HUES6 (cell line): Measurements from ENCODE around the gene BEST1.
"Not testable (repeated sequence)": the region's sequence is repeated elsewhere in the genome, so short reads cannot be mapped to it uniquely, and the experiment has no call there.

ENCODE experiments used
- H3K27ac ChIP-seq: 2 replicates; pipeline ENCODE4 v1.7.0; 2013; ENCODE audit warnings: low read depth, mild to moderate bottlenecking, low read length, inconsistent platforms
- H3K27me3 ChIP-seq: 2 replicates; pipeline ENCODE4 v1.6.1; 2013; ENCODE audit warnings: low read length; ENCODE audit not compliant: control insufficient read depth, insufficient read depth
- H3K36me3 ChIP-seq: 2 replicates; pipeline ENCODE4 v1.6.1; 2013; ENCODE audit warnings: low read length; ENCODE audit not compliant: control insufficient read depth, insufficient read depth
- H3K4me1 ChIP-seq: 2 replicates; pipeline ENCODE4 v1.6.1; 2013; ENCODE audit warnings: low read length; ENCODE audit not compliant: control insufficient read depth, insufficient read depth
- H3K4me3 ChIP-seq: 2 replicates; pipeline ENCODE4 v1.5.1; 2013; ENCODE audit warnings: low read depth, low read length
- H3K9ac ChIP-seq: one replicate; pipeline ENCODE4 v1.6.1; 2013; ENCODE audit warnings: mild to moderate bottlenecking, low read length
- H3K9me3 ChIP-seq: 2 replicates; pipeline ENCODE4 v1.6.1; 2013; ENCODE audit warnings: low read depth, low read length; ENCODE audit not compliant: control insufficient read depth, insufficient read depth

Gene BEST1

DNA sequence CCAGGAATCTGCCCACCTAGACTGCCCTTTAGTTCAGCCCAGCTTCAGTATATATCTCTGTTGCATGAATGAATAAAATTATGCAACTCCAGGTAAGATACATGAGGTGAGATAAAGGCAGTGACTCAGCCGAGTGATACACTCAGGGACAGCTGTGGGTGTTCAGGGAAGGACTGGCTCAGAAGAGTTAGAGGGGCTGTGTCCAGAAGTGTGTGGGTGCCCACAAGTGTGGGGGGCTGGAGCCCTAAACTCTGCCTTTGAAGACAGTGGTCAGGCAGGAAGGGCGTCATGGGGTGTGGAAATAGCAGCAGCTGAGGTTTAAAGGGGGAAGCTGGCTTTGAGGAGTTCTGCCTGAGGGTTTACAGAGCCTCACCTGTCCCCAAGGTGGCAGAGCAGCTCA is 9.0 kb downstream of the BEST1 start:
- 0 out of 2 replicates have a peak, but pooled peaks cover 9% of the 10 kb centered on the region for H3K4me1 ChIP-seq

DNA sequence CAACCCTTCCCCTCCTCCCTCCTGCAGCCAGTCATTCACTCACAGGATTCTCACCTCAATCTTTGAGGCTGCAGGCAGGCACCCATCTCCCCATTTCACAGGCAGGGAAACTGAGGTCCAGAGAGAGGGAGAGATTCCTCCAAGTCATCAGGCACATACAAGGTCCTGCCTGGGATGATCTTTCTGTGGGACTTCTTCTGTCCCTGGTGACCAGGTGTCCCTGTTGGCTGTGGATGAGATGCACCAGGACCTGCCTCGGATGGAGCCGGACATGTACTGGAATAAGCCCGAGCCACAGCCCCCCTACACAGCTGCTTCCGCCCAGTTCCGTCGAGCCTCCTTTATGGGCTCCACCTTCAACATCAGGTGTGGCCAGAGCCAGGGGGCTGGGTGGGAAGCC is 9.5 kb downstream of the BEST1 start:
- no peak overlapping the region for H3K27ac ChIP-seq
- H3K9ac ChIP-seq: no peak overlapping the region
- no peak overlapping the region for H3K4me3 ChIP-seq
- H3K4me1 ChIP-seq: 0 out of 2 replicates have a peak, but pooled peaks cover 6% of the 10 kb centered on the region
- peaks cover 20% of the 10 kb centered on the region for H3K27me3 ChIP-seq
- H3K9me3 ChIP-seq: no peaks in the 10 kb centered on the region
- H3K36me3 ChIP-seq: peaks cover 16% of the 10 kb centered on the region

More for the DNA sequence above, 9.0 kb downstream of the BEST1 start:
- H3K9ac ChIP-seq: no peak overlapping the region
- H3K36me3 ChIP-seq: peaks cover 10% of the 10 kb centered on the region
- H3K27ac ChIP-seq: no peak overlapping the region
- peaks cover 26% of the 10 kb centered on the region for H3K27me3 ChIP-seq
- H3K4me3 ChIP-seq: no peak overlapping the region
- H3K9me3 ChIP-seq: no peaks in the 10 kb centered on the region

DNA sequence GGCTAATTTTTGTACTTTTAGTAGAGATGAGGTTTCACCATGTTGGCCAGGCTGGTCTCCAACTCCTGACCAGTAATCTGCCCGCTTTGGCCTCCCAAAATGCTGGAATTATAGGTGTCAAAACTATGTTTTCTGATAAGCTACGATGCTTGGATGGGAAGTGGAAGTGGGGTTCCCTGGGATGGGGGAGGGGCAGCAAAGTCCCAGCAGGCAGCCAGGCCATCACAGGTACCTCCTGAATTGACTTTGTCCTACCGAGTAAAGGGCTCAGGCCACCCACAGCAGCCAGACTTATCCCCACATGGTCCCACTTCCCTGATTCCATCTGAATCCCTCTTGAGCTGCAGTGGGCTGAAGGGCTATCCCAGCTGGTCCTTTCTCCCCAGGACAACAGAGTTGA is 10.4 kb downstream of the BEST1 start:
- H3K27ac ChIP-seq: no peak overlapping the region
- H3K9me3 ChIP-seq: no peaks in the 10 kb centered on the region
- H3K9ac ChIP-seq: no peak overlapping the region
- no peak overlapping the region for H3K4me3 ChIP-seq
- peaks cover 13% of the 10 kb centered on the region for H3K27me3 ChIP-seq
- peaks cover 24% of the 10 kb centered on the region for H3K36me3 ChIP-seq
- 0 out of 2 replicates have a peak, but pooled peaks cover 3% of the 10 kb centered on the region for H3K4me1 ChIP-seq

DNA sequence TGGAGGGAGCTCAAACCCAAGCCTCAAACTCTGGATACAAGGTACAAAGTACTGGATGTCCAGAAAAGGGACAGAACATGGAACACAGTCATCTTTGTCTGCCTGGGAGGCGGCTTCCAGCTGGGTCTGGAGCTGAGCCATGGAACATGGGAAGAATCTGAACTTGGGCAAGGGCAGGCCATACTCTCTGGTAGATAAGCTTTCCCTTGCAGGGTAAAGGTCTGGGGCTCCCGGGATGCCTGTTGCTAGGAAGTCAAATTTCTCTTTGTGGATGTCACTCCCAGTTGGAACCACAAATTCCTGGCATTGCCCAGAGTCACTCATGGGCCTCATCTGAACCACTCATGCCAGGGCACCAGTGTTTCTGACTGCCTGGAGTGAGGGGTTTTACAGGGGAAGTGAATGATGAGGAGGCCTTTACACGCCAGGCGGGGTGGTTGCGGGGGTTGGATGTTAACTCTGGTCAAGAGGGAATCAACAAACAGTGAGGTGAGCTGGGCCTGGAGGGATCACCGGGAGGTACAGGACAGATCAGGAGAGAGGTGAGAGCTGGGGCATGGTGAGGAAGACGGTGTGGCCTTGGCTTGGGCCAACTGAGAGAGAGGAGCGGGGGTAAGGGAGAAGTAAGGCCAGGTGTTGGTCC is 11.5 kb downstream of the BEST1 start:
- Histone ChIP-seq H3K9me3 (no peaks in the 10 kb centered on the region), H3K27ac (no peak overlapping the region)

DNA sequence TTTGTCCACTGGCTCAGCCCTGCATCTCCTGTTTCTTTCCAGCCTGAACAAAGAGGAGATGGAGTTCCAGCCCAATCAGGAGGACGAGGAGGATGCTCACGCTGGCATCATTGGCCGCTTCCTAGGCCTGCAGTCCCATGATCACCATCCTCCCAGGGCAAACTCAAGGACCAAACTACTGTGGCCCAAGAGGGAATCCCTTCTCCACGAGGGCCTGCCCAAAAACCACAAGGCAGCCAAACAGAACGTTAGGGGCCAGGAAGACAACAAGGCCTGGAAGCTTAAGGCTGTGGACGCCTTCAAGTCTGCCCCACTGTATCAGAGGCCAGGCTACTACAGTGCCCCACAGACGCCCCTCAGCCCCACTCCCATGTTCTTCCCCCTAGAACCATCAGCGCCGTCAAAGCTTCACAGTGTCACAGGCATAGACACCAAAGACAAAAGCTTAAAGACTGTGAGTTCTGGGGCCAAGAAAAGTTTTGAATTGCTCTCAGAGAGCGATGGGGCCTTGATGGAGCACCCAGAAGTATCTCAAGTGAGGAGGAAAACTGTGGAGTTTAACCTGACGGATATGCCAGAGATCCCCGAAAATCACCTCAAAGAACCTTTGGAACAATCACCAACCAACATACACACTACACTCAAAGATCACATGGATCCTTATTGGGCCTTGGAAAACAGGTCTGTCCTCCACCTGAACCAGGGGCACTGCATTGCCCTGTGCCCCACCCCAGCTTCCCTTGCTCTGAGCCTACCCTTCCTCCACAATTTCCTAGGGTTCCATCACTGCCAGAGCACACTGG is 12.3 kb downstream of the BEST1 start:
- no peaks in the 10 kb centered on the region for H3K27me3 ChIP-seq
- H3K9me3 ChIP-seq: no peaks in the 10 kb centered on the region
- H3K4me1 ChIP-seq: no peaks in the 10 kb centered on the region
- no peak overlapping the region for H3K27ac ChIP-seq
- peaks cover 37% of the 10 kb centered on the region for H3K36me3 ChIP-seq
- no peak overlapping the region for H3K4me3 ChIP-seq
- H3K9ac ChIP-seq: no peak overlapping the region

More for the DNA sequence above, 11.5 kb downstream of the BEST1 start:
- Histone ChIP-seq H3K4me1 (no peaks in the 10 kb centered on the region), H3K36me3 (peaks cover 34% of the 10 kb centered on the region), H3K27me3 (peaks cover 2% of the 10 kb centered on the region), H3K4me3 (no peak overlapping the region), H3K9ac (no peak overlapping the region)

DNA sequence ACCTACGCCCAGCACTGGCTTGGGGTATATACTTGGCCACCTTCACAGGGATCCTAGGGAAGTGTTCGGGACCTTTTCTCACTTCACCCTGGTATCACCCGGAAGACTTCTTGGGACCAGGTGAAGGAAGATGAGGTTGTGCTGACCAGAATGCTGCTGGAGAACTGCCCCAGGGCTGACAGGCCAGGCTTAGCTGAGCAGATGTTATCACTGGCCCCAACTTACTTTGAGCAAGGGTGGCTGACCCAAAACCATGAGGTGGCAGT is 12.8 kb downstream of the BEST1 start:
- Histone ChIP-seq H3K9me3 (no peaks in the 10 kb centered on the region), H3K4me3 (no peak overlapping the region), H3K4me1 (no peaks in the 10 kb centered on the region), H3K9ac (no peak overlapping the region), H3K36me3 (peaks cover 37% of the 10 kb centered on the region), H3K27ac (no peak overlapping the region), H3K27me3 (no peaks in the 10 kb centered on the region)

DNA sequence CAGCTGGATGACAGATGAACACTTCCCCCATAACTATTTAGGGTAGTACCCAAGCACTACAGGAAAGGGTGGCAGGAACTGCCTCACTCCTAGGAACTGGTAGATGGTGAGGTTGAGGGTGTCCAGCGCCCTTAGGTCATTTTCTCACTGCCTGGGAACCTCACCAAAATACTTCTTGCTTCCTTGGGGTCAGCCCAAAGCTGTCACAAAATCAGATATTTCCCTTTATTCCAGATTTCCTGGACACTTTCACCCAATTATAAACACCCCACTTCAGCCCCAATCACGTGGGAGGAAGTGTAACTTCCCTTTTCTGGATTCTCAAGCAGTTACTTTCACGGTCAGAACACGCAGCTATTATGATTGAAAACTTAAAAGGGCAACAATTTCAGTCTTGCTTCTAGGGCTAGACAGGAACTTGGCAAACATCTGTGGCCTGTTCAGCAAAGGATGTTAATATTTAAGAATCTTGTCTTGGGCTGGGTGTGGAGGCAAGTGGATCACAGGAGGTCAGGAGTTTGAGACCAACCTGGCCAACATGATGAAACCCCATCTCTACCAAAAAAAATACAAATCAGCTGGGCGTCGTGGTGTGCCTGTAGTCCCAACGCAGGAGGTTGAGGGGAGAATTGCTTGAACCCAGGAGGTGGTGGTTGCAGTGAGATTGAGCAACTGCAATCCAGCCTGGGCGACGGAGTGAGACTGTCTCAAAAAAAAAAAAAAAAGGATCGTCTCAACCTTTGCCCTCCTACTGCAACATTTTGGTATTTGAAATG is 13.3 kb downstream of the BEST1 start:
- H3K36me3 ChIP-seq: peaks cover 37% of the 10 kb centered on the region
- no peak overlapping the region for H3K9ac ChIP-seq
- no peaks in the 10 kb centered on the region for H3K9me3 ChIP-seq
- H3K27me3 ChIP-seq: no peaks in the 10 kb centered on the region
- no peak overlapping the region for H3K4me3 ChIP-seq
- no peak overlapping the region for H3K27ac ChIP-seq
- peaks cover 5% of the 10 kb centered on the region for H3K4me1 ChIP-seq

DNA sequence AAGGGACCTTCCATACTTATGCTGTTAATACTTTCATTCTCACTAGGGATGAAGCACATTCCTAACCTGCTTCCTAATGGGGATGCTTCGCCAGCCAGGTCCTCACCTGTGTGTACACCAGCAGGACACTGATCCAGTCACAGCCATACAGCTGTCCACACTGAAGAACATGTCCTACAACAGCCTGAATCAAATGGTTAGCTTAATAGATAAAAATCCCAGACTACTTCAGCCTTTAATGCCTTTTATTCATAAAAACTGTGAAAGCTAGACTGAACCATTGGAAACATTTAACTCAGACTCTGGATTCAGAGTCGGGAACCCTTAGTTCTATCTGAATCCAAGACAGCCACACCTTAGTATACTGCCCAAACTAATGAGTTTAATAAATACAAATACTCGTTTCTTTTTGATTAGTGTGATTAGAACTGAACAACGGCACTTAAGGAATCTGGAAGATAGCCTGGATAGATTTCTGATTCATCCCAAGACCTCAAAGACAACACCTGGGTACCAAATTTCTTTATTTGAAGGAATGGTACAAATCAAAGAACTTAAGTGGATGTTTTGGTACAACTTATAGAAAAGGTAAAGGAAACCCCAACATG is 14.0 kb downstream of the BEST1 start:
- Histone ChIP-seq H3K4me1 (peaks cover 11% of the 10 kb centered on the region), H3K27me3 (no peaks in the 10 kb centered on the region), H3K27ac (no peak overlapping the region), H3K36me3 (peaks cover 37% of the 10 kb centered on the region), H3K9ac (no peak overlapping the region), H3K4me3 (no peak overlapping the region), H3K9me3 (no peaks in the 10 kb centered on the region)

DNA sequence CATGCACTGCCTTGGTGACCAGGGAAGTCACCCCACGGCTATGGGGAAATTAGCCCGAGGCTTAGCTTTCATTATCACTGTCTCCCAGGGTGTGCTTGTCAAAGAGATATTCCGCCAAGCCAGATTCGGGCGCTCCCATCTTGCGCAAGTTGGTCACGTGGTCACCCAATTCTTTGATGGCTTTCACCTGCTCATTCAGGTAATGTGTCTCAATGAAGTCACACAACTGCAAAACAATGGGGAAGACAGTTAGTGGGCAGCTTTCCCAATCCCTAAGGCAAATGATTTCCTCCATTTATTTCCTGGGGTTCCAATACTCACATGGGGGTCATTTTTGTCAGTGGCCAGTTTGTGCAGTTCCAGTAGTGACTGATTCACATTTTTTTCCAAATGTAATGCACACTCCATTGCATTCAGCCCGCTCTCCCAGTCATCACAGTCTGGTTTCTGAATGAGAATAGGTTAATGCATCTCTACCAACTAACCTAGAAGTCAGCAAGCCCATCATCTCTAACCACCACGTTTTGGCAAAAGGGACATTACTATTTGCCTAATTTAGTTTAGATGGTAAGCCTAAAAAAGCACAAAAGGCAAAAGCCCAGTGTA is 14.6 kb downstream of the BEST1 start:
- H3K4me3 ChIP-seq: peak overlapping the region; percentile 99; the same call in 1 of the 2 replicates
- H3K9ac ChIP-seq, H3K27ac ChIP-seq, H3K27me3 ChIP-seq, H3K9me3 ChIP-seq: not testable (repeated sequence)
- H3K4me1 ChIP-seq: peaks cover 11% of the 10 kb centered on the region
- H3K36me3 ChIP-seq: peaks cover 37% of the 10 kb centered on the region

DNA sequence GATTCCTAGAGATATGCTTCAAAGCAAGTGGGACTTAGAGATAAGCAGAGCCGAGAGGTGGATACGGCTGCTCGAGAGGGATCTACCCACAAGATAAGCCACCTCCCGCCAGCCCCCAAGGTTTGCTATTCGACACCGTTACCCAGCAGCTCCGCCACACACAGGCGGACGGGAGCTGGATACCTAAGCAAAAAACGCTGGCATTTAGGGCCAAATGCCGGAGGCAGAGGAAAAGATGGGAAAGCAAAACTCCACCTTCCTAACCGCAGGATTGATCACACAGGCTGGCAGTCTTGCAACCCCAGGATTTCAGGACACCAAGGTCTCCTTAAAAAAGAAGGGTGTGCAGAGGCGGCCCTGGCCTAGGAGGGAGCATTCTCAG is 16.6 kb downstream of the BEST1 start:
- no peaks in the 10 kb centered on the region for H3K9me3 ChIP-seq
- peak overlapping the region; percentile 94 for H3K9ac ChIP-seq
- H3K4me3 ChIP-seq: peak overlapping the region; percentile 99
- peaks cover 23% of the 10 kb centered on the region for H3K4me1 ChIP-seq
- peaks cover 37% of the 10 kb centered on the region for H3K36me3 ChIP-seq
- no peaks in the 10 kb centered on the region for H3K27me3 ChIP-seq
- peak overlapping the region; percentile 91; the same call in 1 of the 2 replicates for H3K27ac ChIP-seq
